ENCODE results near the gene TIAM1. TPM values are rescaled to one million over a fixed set of nuclear protein-coding genes. Genes with fewer than 3 reads are reported as not detected.

TIAM1 gene
- total RNA-seq, 1 experiment from 2014 or later = 3.7 TPM

DNA sequence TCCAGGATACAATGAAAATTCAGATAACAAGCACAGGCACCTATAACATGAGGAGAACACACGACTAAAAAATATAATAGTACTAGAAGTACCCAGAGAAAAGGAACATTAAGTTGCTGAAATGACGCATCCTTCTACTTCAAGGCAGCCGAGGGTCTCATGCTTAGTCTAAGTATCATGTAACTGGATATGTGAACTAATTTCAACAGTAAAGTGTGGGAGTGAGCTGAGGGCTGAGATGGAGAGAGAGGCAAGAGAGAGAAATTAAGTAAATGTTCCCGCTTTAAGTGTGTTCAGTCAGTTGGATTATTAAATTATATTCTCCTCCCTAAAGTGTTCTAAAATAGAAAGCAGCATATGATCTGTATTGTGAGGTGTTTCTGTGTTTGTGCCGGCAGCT is 153.5 kb downstream of the TIAM1 start:
- ATAC-seq = no peak
- Histone ChIP-seq H3K36me3 (ENCODE audit: control insufficient read depth, insufficient read depth, low read length) (no peaks in the 10 kb centered on the region), H3K27me3 (ENCODE audit: control insufficient read depth, insufficient read depth, low read length) (no peaks in the 10 kb centered on the region), H3K9me3 (ENCODE audit: control insufficient read depth, insufficient read depth, low read depth, low read length) (no peaks in the 10 kb centered on the region), H3K4me3 (ENCODE audit: low read depth in 2 of 2, low read length in 2 of 2) (no peak overlapping the region), H3K4me1 (ENCODE audit: control insufficient read depth, insufficient read depth, low read length) (no peaks in the 10 kb centered on the region), H3K27ac (ENCODE audit: low read length) (no peak overlapping the region)
- TF ChIP-seq POLR2AphosphoS5 (IDR thresholded peaks at IDR 0.05; ENCODE audit: low read depth, low read length) (no peak), REST (IDR thresholded peaks at IDR 0.05; ENCODE audit: insufficient read depth in 1 of 2, low read depth in 2 of 2, low read length in 1 of 2) (no peak), SIN3A (IDR thresholded peaks at IDR 0.05; ENCODE audit: borderline replicate concordance, insufficient read depth, low read depth, low read length) (no peak), TCF7L2 (IDR thresholded peaks at IDR 0.05; ENCODE audit: low read depth, low read length) (no peak)
- TF ChIP-seq, protein P1, sequence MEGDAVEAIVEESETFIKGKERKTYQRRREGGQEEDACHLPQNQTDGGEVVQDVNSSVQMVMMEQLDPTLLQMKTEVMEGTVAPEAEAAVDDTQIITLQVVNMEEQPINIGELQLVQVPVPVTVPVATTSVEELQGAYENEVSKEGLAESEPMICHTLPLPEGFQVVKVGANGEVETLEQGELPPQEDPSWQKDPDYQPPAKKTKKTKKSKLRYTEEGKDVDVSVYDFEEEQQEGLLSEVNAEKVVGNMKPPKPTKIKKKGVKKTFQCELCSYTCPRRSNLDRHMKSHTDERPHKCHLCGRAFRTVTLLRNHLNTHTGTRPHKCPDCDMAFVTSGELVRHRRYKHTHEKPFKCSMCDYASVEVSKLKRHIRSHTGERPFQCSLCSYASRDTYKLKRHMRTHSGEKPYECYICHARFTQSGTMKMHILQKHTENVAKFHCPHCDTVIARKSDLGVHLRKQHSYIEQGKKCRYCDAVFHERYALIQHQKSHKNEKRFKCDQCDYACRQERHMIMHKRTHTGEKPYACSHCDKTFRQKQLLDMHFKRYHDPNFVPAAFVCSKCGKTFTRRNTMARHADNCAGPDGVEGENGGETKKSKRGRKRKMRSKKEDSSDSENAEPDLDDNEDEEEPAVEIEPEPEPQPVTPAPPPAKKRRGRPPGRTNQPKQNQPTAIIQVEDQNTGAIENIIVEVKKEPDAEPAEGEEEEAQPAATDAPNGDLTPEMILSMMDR (IDR thresholded peaks at IDR 0.05) = no peak
- ChIA-PET POLR2A (no interaction called here), CTCF (no interaction called here)
- intact Hi-C loops (cut with micrococcal nuclease; ENCODE audit: unreplicated experiment) (no loop called here), in situ Hi-C loops (cut with HindIII; ENCODE audit: low pct_unique_long_range_greater_than_20kb, low sequenced_read_pairs) (no loop called here)
- BruUV-seq (replicated peaks) = no TSS peak
- DNase-seq (ENCODE audit: low read depth, low spot score) = no peak

DNA sequence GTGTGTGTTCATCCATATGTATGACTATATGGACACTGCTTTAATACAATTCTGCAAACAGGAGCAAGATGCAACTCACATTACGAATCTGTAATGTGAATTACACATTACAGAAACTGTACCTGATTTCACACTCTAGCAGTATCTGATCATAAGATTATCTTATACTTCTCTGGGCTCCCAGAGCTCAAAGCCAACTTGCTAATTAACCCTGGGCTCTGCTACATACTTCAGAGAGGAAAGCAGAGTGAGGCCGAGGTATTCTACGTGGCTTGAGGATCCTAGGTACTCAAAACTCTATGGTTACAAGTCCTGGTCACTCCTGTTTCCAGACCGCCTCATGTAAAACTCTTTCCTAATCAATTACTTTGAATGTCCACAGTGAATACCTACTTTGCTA is 156.6 kb downstream of the TIAM1 start:
- no peak overlapping the region for H3K4me3 ChIP-seq (ENCODE audit: low read depth in 2 of 2, low read length in 2 of 2)
- no peaks in the 10 kb centered on the region for H3K27me3 ChIP-seq (ENCODE audit: control insufficient read depth, insufficient read depth, low read length)
- no peaks in the 10 kb centered on the region for H3K36me3 ChIP-seq (ENCODE audit: control insufficient read depth, insufficient read depth, low read length)
- BruUV-seq (replicated peaks) = no TSS peak
- H3K9me3 ChIP-seq (ENCODE audit: control insufficient read depth, insufficient read depth, low read depth, low read length) = no peaks in the 10 kb centered on the region
- TF ChIP-seq, protein P1 (IDR thresholded peaks at IDR 0.05) = no peak
- no peak for TF ChIP-seq REST (IDR thresholded peaks at IDR 0.05; ENCODE audit: insufficient read depth in 1 of 2, low read depth in 2 of 2, low read length in 1 of 2)
- TF ChIP-seq SIN3A (IDR thresholded peaks at IDR 0.05; ENCODE audit: borderline replicate concordance, insufficient read depth, low read depth, low read length) = no peak
- intact Hi-C loops (cut with micrococcal nuclease; ENCODE audit: unreplicated experiment) (no loop called here), in situ Hi-C loops (cut with HindIII; ENCODE audit: low pct_unique_long_range_greater_than_20kb, low sequenced_read_pairs) (no loop called here)
- H3K4me1 ChIP-seq (ENCODE audit: control insufficient read depth, insufficient read depth, low read length) = no peaks in the 10 kb centered on the region
- ChIA-PET POLR2A (no interaction called here), CTCF (no interaction called here)
- no peak for DNase-seq (ENCODE audit: low read depth, low spot score)
- H3K27ac ChIP-seq (ENCODE audit: low read length) = no peak overlapping the region
- ATAC-seq = no peak
